Naive thymus-derived CD4-positive, alpha-beta T cell (primary cell): ENCODE data around the gene ARHGAP21. TPM values are rescaled to one million over a fixed set of nuclear protein-coding genes. Genes with fewer than 3 reads are reported as not detected.
A peak's percentile ranks its signal among the peaks of the same experiment; 100 is the strongest.

Experiments used
- ATAC-seq: fragments of 150-1000 bp; cut with Tn5 transposase; 2 replicates; pipeline ENCODE4 v1.10.0; 2021; ENCODE audit warnings: mild to moderate bottlenecking, moderate library complexity
- CTCF ChIA-PET: fragments of 350-600 bp; sonication (Branson Sonifier 250); formaldehyde crosslinking; loops from one replicate; lab custom pipeline; 2021; ENCODE audit warnings: antibody characterized with exemption; lab: Charles Lee
- POLR2A ChIA-PET: fragments of 350-600 bp; sonication (Branson Sonifier 250); formaldehyde crosslinking; loops from one replicate; lab custom pipeline; 2021; ENCODE audit warnings: antibody characterized with exemption, inconsistent platforms; lab: Charles Lee
- DNase-seq, 9 donors: peaks; one replicate each; pipeline versions ENCODE4 v3.0.0 to v3.0.0-alpha.2; 2020 to 2022; ENCODE audit warnings: mixed read lengths in 1 of 9
- H3K27ac ChIP-seq: one replicate; pipeline ENCODE4 v1.7.0; 2013; ENCODE audit warnings: mild to moderate bottlenecking, low read depth, low read length, moderate library complexity
- H3K27me3 ChIP-seq, 2 donors: one replicate each; pipeline ENCODE4 v1.7.0; 2013; ENCODE audit warnings: low read length in 2 of 2, mild to moderate bottlenecking in 2 of 2, moderate library complexity in 2 of 2; ENCODE audit not compliant: control insufficient read depth in 2 of 2, insufficient read depth in 2 of 2
- H3K36me3 ChIP-seq, 3 experiments: 1 replicate in 2 of 3; 2 replicates in 1 of 3; pipeline ENCODE4 v1.7.0; 2013; ENCODE audit warnings: low read length in 3 of 3, mild to moderate bottlenecking in 3 of 3, moderate library complexity in 1 of 3; ENCODE audit not compliant: insufficient read depth in 3 of 3, control insufficient read depth in 2 of 3
- H3K4me1 ChIP-seq, 2 donors: one replicate each; pipeline ENCODE4 v1.7.0; 2013; ENCODE audit warnings: low read length in 2 of 2, mild to moderate bottlenecking in 2 of 2, moderate library complexity in 1 of 2; ENCODE audit not compliant: control insufficient read depth in 2 of 2, insufficient read depth in 2 of 2
- H3K4me3 ChIP-seq: 2 replicates; pipeline ENCODE4 v1.7.0; 2013; ENCODE audit warnings: mild to moderate bottlenecking, low read length
- H3K9me3 ChIP-seq, 3 experiments: 1 replicate in 2 of 3; 2 replicates in 1 of 3; pipeline ENCODE4 v1.7.0; 2013; ENCODE audit warnings: low read length in 3 of 3; ENCODE audit not compliant: control insufficient read depth in 2 of 3
- H3K27ac Mint-ChIP-seq, 9 donors: one replicate each; pipeline ENCODE4 v1.8.0; 2020 to 2022; ENCODE audit warnings: mixed read lengths in 9 of 9, mild to moderate bottlenecking in 8 of 9, moderate library complexity in 5 of 9, inconsistent platforms in 2 of 9
- H3K27me3 Mint-ChIP-seq, 5 donors: one replicate each; pipeline ENCODE4 v1.8.0; 2021 to 2022; ENCODE audit warnings: mixed read lengths in 5 of 5, mild to moderate bottlenecking in 1 of 5
- H3K36me3 Mint-ChIP-seq, 5 donors: one replicate each; pipeline ENCODE4 v1.8.0; 2020 to 2022; ENCODE audit warnings: mixed read lengths in 5 of 5, mild to moderate bottlenecking in 3 of 5, inconsistent platforms in 1 of 5
- H3K4me1 Mint-ChIP-seq, 7 donors: one replicate each; pipeline ENCODE4 v1.8.0; 2020 to 2022; ENCODE audit warnings: mixed read lengths in 7 of 7, mild to moderate bottlenecking in 3 of 7, inconsistent platforms in 1 of 7
- H3K4me3 Mint-ChIP-seq, 10 donors: one replicate each; pipeline ENCODE4 v1.8.0; 2020 to 2022; ENCODE audit warnings: mild to moderate bottlenecking in 10 of 10, mixed read lengths in 10 of 10, moderate library complexity in 6 of 10, inconsistent platforms in 2 of 10
- H3K9me3 Mint-ChIP-seq, 11 donors: one replicate each; pipeline ENCODE4 v1.8.0; 2020 to 2022; ENCODE audit warnings: mixed read lengths in 11 of 11, mild to moderate bottlenecking in 4 of 11, inconsistent platforms in 1 of 11, moderate library complexity in 1 of 11
- intact Hi-C, 2 donors: fragments of 100-400 bp; cut with micrococcal nuclease; formaldehyde crosslinking; loops; one replicate each; pipeline ENCODE4 v1.15.1; 2023
- polyA plus RNA-seq, 2 donors: library from polyadenylated mRNA; unstranded; fragments of 300-500 nt; fragmentation: Illumina TruSeq; gene quantifications; one replicate each; pipeline ENCODE4 v1.2.3, GENCODE V29; 2021
- total RNA-seq, 6 experiments: library from RNA in 5 of 6; stranded (reverse) in 5 of 6; gene quantifications; 1 replicate in 5 of 6; 2 replicates in 1 of 6; pipeline ENCODE4 v1.2.3 and lab custom pipeline; 2021 to 2026

Gene ARHGAP21
- total and polyA plus RNA-seq, 7 experiments from 2014 or later, result 9.5 to 40.0 (median 32.9) TPM

DNA sequence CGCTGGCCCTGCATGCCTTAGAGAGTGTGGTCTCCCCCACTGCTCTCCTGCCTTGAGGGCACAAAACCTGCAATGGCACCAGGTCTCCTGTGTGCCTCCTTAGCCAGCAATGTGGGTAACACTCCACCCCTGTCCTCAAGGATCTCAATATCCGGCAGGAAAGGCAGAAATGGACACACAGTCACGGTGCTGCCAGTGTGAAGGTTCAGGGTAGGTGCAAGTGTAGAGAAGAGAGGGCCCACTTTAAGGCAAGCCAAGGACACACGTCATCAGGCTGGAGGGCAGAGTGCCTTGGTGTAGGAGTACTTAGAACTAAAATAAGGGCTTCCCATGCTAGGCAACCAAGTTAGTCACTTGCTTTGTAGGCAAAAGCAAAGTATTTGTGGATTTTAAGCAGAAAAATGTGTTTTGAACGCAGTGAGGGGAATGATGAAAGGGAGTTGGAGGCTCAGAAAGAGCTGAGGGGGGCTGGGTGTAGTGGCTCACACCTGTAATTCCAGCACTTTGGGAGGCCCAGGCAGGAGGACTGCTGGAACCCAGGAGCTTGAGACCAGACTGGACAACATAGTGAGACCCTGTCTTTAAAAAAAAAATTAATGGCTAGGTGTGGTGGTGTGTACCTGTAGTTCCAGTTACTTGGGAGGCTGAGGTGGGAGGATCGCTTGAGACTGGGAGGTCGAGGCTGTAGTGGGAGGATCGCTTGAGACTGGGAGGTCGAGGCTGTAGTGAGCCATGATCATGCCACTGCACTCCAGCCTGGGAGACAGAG is 152.8 kb downstream of the ARHGAP21 start:
- ATAC-seq (no peak), DNase-seq (no peak)
- Histone ChIP-seq H3K4me3 (no peak overlapping the region), H3K9me3 (no peaks in the 10 kb centered on the region), H3K27me3 (no peaks in the 10 kb centered on the region), H3K4me1 (no peaks in the 10 kb centered on the region), H3K27ac (no peak overlapping the region), H3K36me3 (no peaks in the 10 kb centered on the region)
- ChIA-PET POLR2A (no interaction called here), CTCF (no interaction called here)
- Mint-ChIP-seq H3K36me3 (no peaks in the 10 kb centered on the region), H3K9me3 (peaks cover 0 to 2% (median 0%) of the 10 kb centered on the region in 11 donors), H3K4me3 (no peak overlapping the region), H3K27ac (peak overlapping the region in 1 of 9 donors; percentile 46), H3K4me1 (peaks cover 0 to 12% (median 3%) of the 10 kb centered on the region in 7 donors), H3K27me3 (peaks cover 3 to 27% (median 13%) of the 10 kb centered on the region in 5 donors)
- intact Hi-C loops, result no loop called here

GRCh38 chr10:24569828-24570657 is 153.6 kb downstream of the ARHGAP21 start:
- DNase-seq (no peak), ATAC-seq (no peak)
- peaks cover 2 to 27% (median 10%) of the 10 kb centered on the region in 5 donors for H3K27me3 Mint-ChIP-seq
- no peak overlapping the region for H3K4me3 ChIP-seq
- no peaks in the 10 kb centered on the region for H3K27me3 ChIP-seq
- intact Hi-C loops, result no loop called here
- H3K27ac Mint-ChIP-seq, result no peak overlapping the region
- peaks cover 0 to 2% (median 0%) of the 10 kb centered on the region in 11 donors for H3K9me3 Mint-ChIP-seq
- CTCF ChIA-PET, result no interaction called here
- no peaks in the 10 kb centered on the region for H3K4me1 ChIP-seq
- H3K36me3 ChIP-seq, result no peaks in the 10 kb centered on the region
- H3K9me3 ChIP-seq, result no peaks in the 10 kb centered on the region
- peaks cover 0 to 7% (median 0%) of the 10 kb centered on the region in 7 donors for H3K4me1 Mint-ChIP-seq
- H3K4me3 Mint-ChIP-seq, result no peak overlapping the region
- POLR2A ChIA-PET, result no interaction called here
- no peak overlapping the region for H3K27ac ChIP-seq
- no peaks in the 10 kb centered on the region for H3K36me3 Mint-ChIP-seq

- Histone ChIP-seq H3K4me3 (no peak overlapping the region), H3K27ac (no peak overlapping the region), H3K27me3 (no peaks in the 10 kb centered on the region), H3K9me3 (no peaks in the 10 kb centered on the region), H3K36me3 (no peaks in the 10 kb centered on the region), H3K4me1 (no peaks in the 10 kb centered on the region)
- H3K36me3 Mint-ChIP-seq, result no peaks in the 10 kb centered on the region
- ChIA-PET POLR2A (no interaction called here), CTCF (no interaction called here)
- H3K9me3 Mint-ChIP-seq, result peaks cover 0 to 2% (median 0%) of the 10 kb centered on the region in 11 donors
- H3K4me3 Mint-ChIP-seq, result no peak overlapping the region
- DNase-seq (no peak), ATAC-seq (no peak)
- H3K27me3 Mint-ChIP-seq, result peaks cover under 1 to 23% (median 10%) of the 10 kb centered on the region in 5 donors
- intact Hi-C loops, result no loop called here
- no peak overlapping the region for H3K27ac Mint-ChIP-seq
- H3K4me1 Mint-ChIP-seq, result peaks cover 0 to 1% (median 0%) of the 10 kb centered on the region in 7 donors
These were observed 154.3 kb downstream of the ARHGAP21 start for GRCh38 chr10:24569330-24569796.

DNA sequence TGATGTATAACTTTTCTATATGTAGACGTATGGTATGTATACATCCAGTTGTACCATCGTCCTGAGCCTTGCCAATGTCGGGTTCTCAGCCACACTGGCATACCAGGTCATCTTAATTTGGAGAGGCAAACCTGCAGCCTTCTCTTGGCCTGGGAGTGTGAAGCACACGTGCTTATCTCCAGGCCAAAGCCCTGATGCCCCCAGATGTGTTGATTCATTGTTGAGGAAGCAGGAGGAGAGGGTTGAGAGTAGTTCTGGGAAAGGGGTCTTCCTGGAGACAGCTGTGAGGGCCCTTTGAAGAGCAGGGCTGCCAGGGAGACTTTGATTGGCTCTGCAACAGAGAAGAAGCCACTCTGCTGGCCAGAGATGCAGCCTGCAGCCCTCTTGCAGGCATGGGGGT is 155.6 kb downstream of the ARHGAP21 start:
- Histone ChIP-seq H3K36me3 (no peaks in the 10 kb centered on the region), H3K27ac (no peak overlapping the region), H3K9me3 (no peaks in the 10 kb centered on the region), H3K4me3 (no peak overlapping the region), H3K4me1 (no peaks in the 10 kb centered on the region), H3K27me3 (no peaks in the 10 kb centered on the region)
- ATAC-seq, result no peak
- intact Hi-C loops, result no loop called here
- H3K9me3 Mint-ChIP-seq, result peaks cover 0 to 2% (median 0%) of the 10 kb centered on the region in 11 donors
- no peak for DNase-seq
- peaks cover 0 to 16% (median 12%) of the 10 kb centered on the region in 5 donors for H3K27me3 Mint-ChIP-seq
- no peak overlapping the region for H3K4me3 Mint-ChIP-seq
- CTCF ChIA-PET, result no interaction called here
- H3K36me3 Mint-ChIP-seq, result no peaks in the 10 kb centered on the region
- POLR2A ChIA-PET, result no interaction called here
- H3K4me1 Mint-ChIP-seq, result no peaks in the 10 kb centered on the region
- no peak overlapping the region for H3K27ac Mint-ChIP-seq

DNA sequence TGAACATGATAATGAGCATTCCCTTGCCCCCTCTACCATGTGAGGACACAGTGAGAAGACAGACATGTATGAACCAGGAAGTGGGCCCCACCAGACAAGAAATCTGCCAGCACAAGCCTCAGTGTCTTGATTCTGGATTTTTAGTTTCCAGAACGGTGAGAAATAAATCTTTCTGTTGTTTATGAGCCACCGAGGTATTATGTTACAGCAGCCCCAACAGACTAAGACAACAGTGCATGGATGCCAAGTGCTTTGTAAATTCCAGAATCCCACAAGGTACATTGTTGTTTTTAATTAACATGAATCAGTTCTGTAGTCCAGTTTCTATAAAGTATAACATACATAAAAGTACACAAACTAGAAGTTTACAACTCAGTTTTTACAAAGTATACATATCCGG is 162.2 kb downstream of the ARHGAP21 start:
- Mint-ChIP-seq H3K4me3 (no peak overlapping the region), H3K27me3 (peaks cover 0 to 9% (median 0%) of the 10 kb centered on the region in 5 donors), H3K4me1 (peaks cover 4 to 7% (median 5%) of the 10 kb centered on the region in 7 donors), H3K9me3 (no peaks in the 10 kb centered on the region), H3K36me3 (no peaks in the 10 kb centered on the region), H3K27ac (peak overlapping the region in 1 of 9 donors; percentile 72)
- no peak overlapping the region for H3K27ac ChIP-seq
- no peaks in the 10 kb centered on the region for H3K27me3 ChIP-seq
- no peaks in the 10 kb centered on the region for H3K9me3 ChIP-seq
- intact Hi-C loops, result no loop called here
- no peaks in the 10 kb centered on the region for H3K4me1 ChIP-seq
- ATAC-seq (no peak), DNase-seq (no peak)
- no peak overlapping the region for H3K4me3 ChIP-seq
- CTCF ChIA-PET, result no interaction called here
- POLR2A ChIA-PET, result no interaction called here
- no peaks in the 10 kb centered on the region for H3K36me3 ChIP-seq

GRCh38 chr10:24556750-24557742 is 166.6 kb downstream of the ARHGAP21 start:
- Mint-ChIP-seq H3K36me3 (no peaks in the 10 kb centered on the region), H3K9me3 (no peaks in the 10 kb centered on the region), H3K4me3 (no peak overlapping the region), H3K4me1 (peaks cover 4 to 7% (median 7%) of the 10 kb centered on the region in 7 donors), H3K27me3 (no peaks in the 10 kb centered on the region), H3K27ac (peak overlapping the region in 2 of 9 donors; percentile 19 to 75)
- H3K4me1 ChIP-seq, result no peaks in the 10 kb centered on the region
- CTCF ChIA-PET, result interaction anchor here (1.0 kb wide), 1 partner anchor 20 kb away, joined by 3 read pairs; no protein-coding TSS in a partner anchor
- DNase-seq (peak in 7 of 9 donors; percentile 8 to 59 (median 39)), ATAC-seq (peak; percentile 46)
- H3K36me3 ChIP-seq, result no peaks in the 10 kb centered on the region
- H3K9me3 ChIP-seq, result no peaks in the 10 kb centered on the region
- H3K4me3 ChIP-seq, result no peak overlapping the region
- intact Hi-C loops, result loop anchor here (2.0 to 5.0 kb wide), 3 partner anchors 360 to 565 kb away; no protein-coding TSS in a partner anchor
- no peaks in the 10 kb centered on the region for H3K27me3 ChIP-seq
- POLR2A ChIA-PET, result no interaction called here
- H3K27ac ChIP-seq, result no peak overlapping the region
